A549 (cell line): Measurements from ENCODE around the gene TSSK6. TPM values are rescaled to one million over a fixed set of nuclear protein-coding genes. Genes with fewer than 3 reads are reported as not detected.

Experiments used
- ATAC-seq, 2 experiments: fragments of 200-7000 bp in 1 of 2; fragments of >200 bp in 1 of 2; cut with Nextera tagmentation in 1 of 2; cut with Tn5 transposase in 1 of 2; 3 replicates each; pipeline versions ENCODE4 v1.8.0 to v1.9.1; 2018 to 2020; ENCODE audit warnings: mild to moderate bottlenecking in 1 of 2, moderate library complexity in 1 of 2
- CTCF ChIA-PET: fragments of 300-600 bp; sonication (Branson Sonifier 250); formaldehyde crosslinking; extraction: SDS; loops from one replicate; lab custom pipeline; 2021; ENCODE audit warnings: antibody characterized with exemption, inconsistent platforms; lab: Yijun Ruan, JAX
- POLR2A ChIA-PET: fragments of 350-600 bp; formaldehyde crosslinking; extraction: SDS; loops from one replicate; lab custom pipeline; 2021; ENCODE audit warnings: antibody characterized with exemption, inconsistent platforms; lab: Yijun Ruan, JAX
- DNase-seq, 2 experiments: peaks; one replicate each; pipeline versions ENCODE4 v3.0.0 to v3.0.0-alpha.2; 2011 to 2016; ENCODE audit warnings: low read depth in 1 of 2, low spot score in 1 of 2
- FAIRE-seq: peaks from 2 replicates; lab custom pipeline; 2011; peaks lifted over from hg19 to GRCh38; lab: Jason Lieb, UNC
- H3K27ac ChIP-seq, 2 experiments: fragments of >200 bp; sonication (Bioruptor Twin); formaldehyde crosslinking; 3 replicates each; pipeline ENCODE4 v1.5.1; 2016 to 2017
- H3K4me1 ChIP-seq: fragments of >200 bp; sonication (Bioruptor Twin); formaldehyde crosslinking; 3 replicates; pipeline ENCODE4 v1.6.1; 2016
- H3K4me2 ChIP-seq: fragments of >200 bp; sonication (Bioruptor Twin); formaldehyde crosslinking; 3 replicates; pipeline ENCODE4 v1.6.1; 2016
- H3K4me3 ChIP-seq: fragments of >200 bp; sonication (Bioruptor Twin); formaldehyde crosslinking; 3 replicates; pipeline ENCODE4 v1.5.1; 2016
- H3K9me3 ChIP-seq: fragments of >200 bp; sonication (Bioruptor Twin); formaldehyde crosslinking; 3 replicates; pipeline ENCODE4 v1.6.1; 2016
- ATOH8 ChIP-seq: fragments of 250-450 bp; sonication (Bioruptor Pico); IDR thresholded peaks from 2 replicates; pipeline ENCODE4 v1.5.0; 2020; ENCODE audit warnings: low read depth, mild to moderate bottlenecking, moderate library complexity
- BCL3 ChIP-seq: fragments of >200 bp; sonication (Bioruptor Twin); formaldehyde crosslinking; IDR thresholded peaks from 3 replicates; pipeline ENCODE4 v1.6.1; 2016
- CHD2 ChIP-seq: fragments of 150-350 bp; IDR thresholded peaks from 2 replicates; pipeline ENCODE4 v1.6.1; 2014; ENCODE audit warnings: low read length; ENCODE audit not compliant: partially characterized antibody
- E2F6 ChIP-seq: IDR thresholded peaks from 2 replicates; pipeline ENCODE4 v1.6.1; 2012; ENCODE audit warnings: low read depth, borderline replicate concordance
- EHF ChIP-seq: fragments of 250-450 bp; sonication (Bioruptor Pico); IDR thresholded peaks from 2 replicates; pipeline ENCODE4 v1.5.0; 2020; ENCODE audit warnings: mild to moderate bottlenecking
- ELK1 ChIP-seq: fragments of 150-350 bp; IDR thresholded peaks from 2 replicates; pipeline ENCODE4 v1.6.1; 2014; ENCODE audit warnings: low read depth, mild to moderate bottlenecking, low read length
- FOXS1 ChIP-seq: fragments of 250-450 bp; sonication (Bioruptor Pico); IDR thresholded peaks from 2 replicates; pipeline ENCODE4 v1.5.0; 2020; ENCODE audit warnings: mild to moderate bottlenecking, moderate library complexity
- HDAC2 ChIP-seq: fragments of 200-600 bp; sonication (generic); IDR thresholded peaks from 2 replicates; pipeline ENCODE4 v1.6.1; 2016
- HEYL ChIP-seq: fragments of 250-450 bp; sonication (Bioruptor Pico); IDR thresholded peaks from 2 replicates; pipeline ENCODE4 v1.8.0; 2021; ENCODE audit warnings: mild to moderate bottlenecking, moderate library complexity
- HOXB13 ChIP-seq: fragments of 250-450 bp; sonication (Bioruptor Pico); IDR thresholded peaks from 2 replicates; pipeline ENCODE4 v1.5.0; 2020; ENCODE audit warnings: low read depth, mild to moderate bottlenecking, moderate library complexity
- HOXB5 ChIP-seq: fragments of 250-450 bp; sonication (Bioruptor Pico); IDR thresholded peaks from 2 replicates; pipeline ENCODE4 v1.5.0; 2020; ENCODE audit warnings: mild to moderate bottlenecking, moderate library complexity
- KDM5A ChIP-seq: fragments of 200-600 bp; sonication (generic); IDR thresholded peaks from 2 replicates; pipeline ENCODE4 v1.6.1; 2016; ENCODE audit warnings: antibody characterized with exemption, mild to moderate bottlenecking
- MAZ ChIP-seq: fragments of 150-350 bp; IDR thresholded peaks from 2 replicates; pipeline ENCODE4 v1.6.1; 2014; ENCODE audit warnings: antibody characterized with exemption, low read depth, low read length, borderline replicate concordance
- PBX3 ChIP-seq: IDR thresholded peaks from 2 replicates; pipeline ENCODE4 v1.6.1; 2012
- PHF8 ChIP-seq: fragments of 200-600 bp; sonication (generic); IDR thresholded peaks from 2 replicates; pipeline ENCODE4 v1.6.1; 2016; ENCODE audit warnings: low read depth, mild to moderate bottlenecking, antibody characterized with exemption, moderate library complexity, borderline replicate concordance
- POLR2A ChIP-seq: IDR thresholded peaks from 2 replicates; pipeline ENCODE4 v1.6.1; 2012; ENCODE audit warnings: mild to moderate bottlenecking, low read length
- RAD21 ChIP-seq, 2 experiments: fragments of >200 bp in 1 of 2; sonication (Bioruptor Twin) in 1 of 2; formaldehyde crosslinking in 1 of 2; IDR thresholded peaks in 1 of 2; conservative IDR thresholded peaks in 1 of 2; 2 replicates in 1 of 2; 3 replicates in 1 of 2; pipeline ENCODE4 v1.6.1; 2012 to 2018; ENCODE audit warnings: inconsistent platforms in 1 of 2
- RARB ChIP-seq: fragments of 250-450 bp; sonication (Bioruptor Pico); IDR thresholded peaks from 2 replicates; pipeline ENCODE4 v1.8.0; 2021; ENCODE audit warnings: mild to moderate bottlenecking, moderate library complexity
- REST ChIP-seq: fragments of 200-600 bp; sonication (generic); IDR thresholded peaks from 2 replicates; pipeline ENCODE4 v1.6.1; 2016; ENCODE audit warnings: antibody characterized with exemption, mild to moderate bottlenecking, moderate library complexity
- ZSCAN20 ChIP-seq: fragments of 250-450 bp; sonication (Bioruptor Pico); IDR thresholded peaks from 2 replicates; pipeline ENCODE4 v1.8.0; 2022; ENCODE audit warnings: mild to moderate bottlenecking, moderate library complexity
- WGBS: methylation state at CpG from one replicate; pipeline ENCODE4 v1.1.6; 2017; ENCODE audit errors: missing lambda C conversion rate; 5-methylcytosine and 5-hydroxymethylcytosine counted together
- polyA plus RNA-seq, 4 experiments: library from polyadenylated mRNA; depleted of rRNA in 3 of 4; stranded (reverse); fragments of >200 nt; fragmentation: RNase III in 1 of 4; extraction: RNeasy Plus Mini Kit Qiagen cat#74134 plus additional on column Dnase treatment in 1 of 4; gene quantifications; 2 replicates in 3 of 4; 3 replicates in 1 of 4; pipeline ENCODE4 v1.2.3, GENCODE V29; 2011 to 2017

TSSK6 gene
- polyA plus RNA-seq, 2 of the 4 experiments (the other 2 are of a cell fraction), result 1.4 to 1.8 TPM

- no CpG with 5 or more reads among the region's 9 CpGs for WGBS
- Histone ChIP-seq H3K4me3 (no peak overlapping the region), H3K9me3 (no peaks in the 10 kb centered on the region), H3K4me1 (peaks cover 20% of the 10 kb centered on the region; the same call in 2 of the 3 replicates), H3K4me2 (no peak overlapping the region), H3K27ac (no peak overlapping the region)
- ChIA-PET POLR2A (no interaction called here), CTCF (interaction anchor here (0.9 to 1.5 kb wide), 3 partner anchors 9 to 121 kb away, joined by 3 to 6 read pairs (median 4); no protein-coding TSS in a partner anchor)
- no peak for FAIRE-seq
- ATAC-seq, result no peak
- TF ChIP-seq MAZ, result no peak
- no peak for TF ChIP-seq EHF
- TF ChIP-seq RARB (CRISPR knock-in tag), result no peak
- TF ChIP-seq HDAC2, result no peak
- DNase-seq, result no peak
Observed at GRCh38 chr19:19487077-19487949, 28.0 kb downstream of the TSSK6 start.

- POLR2A ChIA-PET, result no interaction called here
- H3K4me1 ChIP-seq, result peaks cover 20% of the 10 kb centered on the region; the same call in 2 of the 3 replicates
- H3K4me3 ChIP-seq, result no peak overlapping the region
- H3K9me3 ChIP-seq, result no peaks in the 10 kb centered on the region
- ATAC-seq, result no peak
- CTCF ChIA-PET, result interaction anchor here (0.9 kb wide), 1 partner anchor 8 kb away, joined by 4 read pairs; no protein-coding TSS in a partner anchor
- WGBS, result 94% methylated on average over 2 of the region's 15 CpGs
- no peak for DNase-seq
- no peak for FAIRE-seq
- H3K4me2 ChIP-seq, result no peak overlapping the region
- H3K27ac ChIP-seq, result no peak overlapping the region
- no peak for TF ChIP-seq HOXB13 (CRISPR knock-in tag)
- TF ChIP-seq PBX3, result no peak
- TF ChIP-seq POLR2A, result no peak
- no peak for TF ChIP-seq E2F6
- no peak for TF ChIP-seq RAD21 (conservative IDR thresholded peaks at IDR 0.05 in 1 of 2, IDR thresholded peaks at IDR 0.05 in 1 of 2)
- TF ChIP-seq BCL3, result no peak
- TF ChIP-seq HEYL, result no peak
- TF ChIP-seq FOXS1 (CRISPR knock-in tag), result no peak
- no peak for TF ChIP-seq KDM5A
- TF ChIP-seq CHD2, result no peak
- no peak for TF ChIP-seq REST
- TF ChIP-seq HOXB5 (CRISPR knock-in tag), result no peak
- no peak for TF ChIP-seq RARB (CRISPR knock-in tag)
- no peak for TF ChIP-seq ATOH8
- no peak for TF ChIP-seq ELK1
- no peak for TF ChIP-seq ZSCAN20 (CRISPR knock-in tag)
- TF ChIP-seq PHF8, result no peak
Observed at GRCh38 chr19:19486343-19487076, 28.8 kb downstream of the TSSK6 start.
